Measurements from ENCODE around the gene TAPT1.

DNA sequence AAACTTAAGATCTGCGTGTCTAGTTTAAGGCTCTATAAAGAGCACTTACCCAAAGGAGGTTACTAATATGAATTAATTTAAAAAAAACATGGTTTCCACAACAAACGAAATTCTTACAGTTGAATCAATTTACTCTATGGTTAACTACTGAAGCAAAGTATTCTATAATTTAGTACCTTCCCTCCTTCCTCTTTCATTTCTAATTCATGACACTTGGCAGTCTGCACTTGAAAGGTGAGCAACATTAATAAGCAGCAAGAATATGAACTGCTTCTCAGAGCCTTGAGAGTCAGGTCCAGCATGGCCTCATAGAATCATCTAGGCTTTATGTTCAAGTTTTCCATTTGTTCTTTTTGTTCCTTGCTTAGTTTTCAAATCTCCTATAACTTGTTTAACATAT, 42.7 kb downstream of the TAPT1 start:
- TF ChIP-seq CTCF (IDR thresholded peaks at IDR 0.05): no peak
- no peak for TF ChIP-seq POLR2A (IDR thresholded peaks at IDR 0.05)
